ENCODE results near the gene STK4. TPM values are rescaled to one million over a fixed set of nuclear protein-coding genes. Genes with fewer than 3 reads are reported as not detected.
"Not testable (repeated sequence)": the region's sequence is repeated elsewhere in the genome, so short reads cannot be mapped to it uniquely, and the experiment has no call there.

Gene STK4
- total RNA-seq, 1 experiment from 2014 or later: 56.0 TPM

DNA sequence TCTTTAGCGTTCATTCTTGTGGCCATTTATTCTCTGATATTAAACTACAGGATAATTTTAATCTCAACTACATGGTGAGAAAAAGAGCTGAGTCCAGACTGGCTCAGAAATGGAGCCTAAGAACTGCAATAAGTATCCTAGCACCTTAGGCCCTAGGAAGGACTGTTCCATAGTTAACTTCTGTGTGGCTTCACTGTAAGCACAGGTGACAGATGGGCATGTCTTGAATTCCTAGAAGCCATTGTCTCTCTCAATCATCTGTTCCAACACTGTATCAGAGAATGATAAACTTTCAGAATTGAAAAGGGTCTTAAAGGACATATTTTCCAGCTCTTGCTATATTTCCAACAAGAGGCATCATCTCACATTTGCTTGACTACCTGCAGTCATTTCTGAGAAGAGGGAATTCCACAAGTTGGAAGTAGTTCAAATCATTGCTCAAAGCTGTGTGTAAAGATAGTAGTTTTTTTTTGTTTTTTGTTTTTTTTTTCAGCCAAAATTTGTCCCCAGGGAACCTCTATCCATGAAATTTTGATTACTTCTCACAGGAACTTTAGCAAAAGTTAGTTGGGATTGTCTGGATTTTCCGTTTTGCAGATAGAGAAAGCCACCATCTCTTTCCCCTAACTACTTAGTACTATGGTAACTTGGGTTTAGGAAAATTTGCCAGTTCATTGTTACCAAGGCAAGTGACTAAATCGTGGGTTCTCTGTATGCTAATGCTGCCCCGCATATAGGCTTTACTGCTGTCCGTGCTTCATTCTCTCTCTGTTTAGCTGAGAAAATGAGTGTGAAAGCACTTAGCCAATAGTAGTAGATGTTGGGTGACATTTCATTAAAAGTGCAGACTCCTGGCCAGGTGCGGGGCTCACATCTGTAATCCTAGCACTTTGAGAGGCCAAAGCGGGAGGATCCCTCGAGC lies 87.4 kb downstream of the STK4 start:
- DNase-seq (ENCODE audit: low read depth): no peak

DNA sequence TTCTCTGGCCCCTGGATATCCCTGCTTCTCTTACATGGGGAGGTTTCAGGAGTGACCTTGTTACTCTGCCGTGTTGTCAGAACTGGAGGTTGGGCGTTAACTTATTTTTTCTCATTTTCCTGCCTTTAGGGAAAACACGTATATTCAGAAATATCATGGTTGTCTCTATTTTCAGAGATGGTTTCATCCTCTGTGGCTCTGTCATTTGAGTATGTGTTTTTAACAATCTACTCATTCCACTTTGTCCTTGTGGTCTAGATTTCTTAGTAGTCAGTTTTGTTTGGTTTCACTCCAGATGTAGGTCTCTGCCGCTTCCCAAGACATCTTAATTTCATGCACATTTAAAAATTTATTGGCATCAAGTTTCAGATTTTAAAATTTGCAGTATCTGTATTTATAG lies 88.7 kb downstream of the STK4 start:
- DNase-seq (ENCODE audit: low read depth): no peak

DNA sequence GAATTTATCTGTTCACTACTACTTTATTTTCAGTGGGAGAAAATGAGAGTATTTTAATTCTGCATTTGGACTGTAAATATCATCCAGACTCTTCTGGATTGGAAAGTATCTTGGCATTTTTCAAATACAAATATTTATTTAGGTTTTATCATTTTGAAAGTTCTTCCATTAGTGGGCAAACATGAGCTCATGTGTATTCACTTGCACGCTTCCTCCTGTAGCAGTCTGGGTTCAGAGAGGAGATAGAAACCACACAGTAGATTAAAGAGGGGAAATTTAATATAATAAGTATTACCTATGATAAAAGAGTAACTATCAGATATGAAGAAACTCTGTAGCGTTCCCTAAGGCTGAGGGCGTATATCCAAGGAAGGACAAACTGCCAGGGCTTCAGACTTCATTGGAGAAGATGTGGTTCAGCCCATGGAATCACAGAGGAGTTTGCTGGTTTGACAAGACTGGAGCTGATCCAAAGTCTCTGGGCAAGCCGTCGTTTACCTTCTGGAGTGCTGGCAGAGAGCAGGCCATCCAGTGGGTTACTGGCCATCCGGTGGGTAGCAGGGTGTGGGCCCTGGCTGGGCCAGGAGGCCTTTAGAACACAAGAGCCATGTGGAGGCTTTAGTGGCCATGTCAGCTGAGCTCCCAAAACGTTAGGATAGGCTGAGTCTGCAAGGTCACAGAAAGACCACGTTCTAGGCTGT lies 90.3 kb downstream of the STK4 start:
- DNase-seq (ENCODE audit: low read depth): no peak

DNA sequence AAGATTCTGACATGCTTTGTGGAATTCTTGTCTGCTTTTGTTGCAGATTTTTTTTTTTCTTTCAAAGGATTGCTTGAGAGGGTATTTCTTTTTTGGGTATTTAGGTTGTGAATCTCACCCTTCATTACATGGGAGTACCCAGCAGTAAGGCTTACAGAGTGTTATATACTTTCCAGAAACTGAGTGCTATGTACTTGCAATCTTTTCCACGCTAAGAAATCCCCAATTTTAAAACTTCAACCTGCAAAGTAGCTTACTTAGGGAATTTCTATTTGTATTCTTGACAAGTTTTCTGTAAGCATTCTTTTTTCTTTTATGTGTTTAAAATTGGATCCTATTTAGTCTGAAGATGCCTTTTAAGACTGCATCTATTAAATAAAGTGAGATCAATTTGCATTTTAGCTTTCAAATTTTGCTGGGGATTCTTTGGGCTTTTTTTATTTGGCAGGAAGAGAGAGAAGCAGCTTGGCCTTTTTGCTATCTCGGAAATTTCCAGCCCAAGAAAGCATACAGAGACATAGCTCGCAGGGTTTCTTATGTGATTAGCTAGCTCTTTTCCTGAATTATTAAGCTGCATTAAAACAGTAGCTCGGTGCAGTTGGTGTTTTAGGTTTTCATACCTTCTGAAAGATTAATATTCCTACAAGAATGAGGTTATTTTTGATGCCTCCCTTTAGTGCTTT lies 92.0 kb downstream of the STK4 start:
- DNase-seq (ENCODE audit: low read depth): no peak

DNA sequence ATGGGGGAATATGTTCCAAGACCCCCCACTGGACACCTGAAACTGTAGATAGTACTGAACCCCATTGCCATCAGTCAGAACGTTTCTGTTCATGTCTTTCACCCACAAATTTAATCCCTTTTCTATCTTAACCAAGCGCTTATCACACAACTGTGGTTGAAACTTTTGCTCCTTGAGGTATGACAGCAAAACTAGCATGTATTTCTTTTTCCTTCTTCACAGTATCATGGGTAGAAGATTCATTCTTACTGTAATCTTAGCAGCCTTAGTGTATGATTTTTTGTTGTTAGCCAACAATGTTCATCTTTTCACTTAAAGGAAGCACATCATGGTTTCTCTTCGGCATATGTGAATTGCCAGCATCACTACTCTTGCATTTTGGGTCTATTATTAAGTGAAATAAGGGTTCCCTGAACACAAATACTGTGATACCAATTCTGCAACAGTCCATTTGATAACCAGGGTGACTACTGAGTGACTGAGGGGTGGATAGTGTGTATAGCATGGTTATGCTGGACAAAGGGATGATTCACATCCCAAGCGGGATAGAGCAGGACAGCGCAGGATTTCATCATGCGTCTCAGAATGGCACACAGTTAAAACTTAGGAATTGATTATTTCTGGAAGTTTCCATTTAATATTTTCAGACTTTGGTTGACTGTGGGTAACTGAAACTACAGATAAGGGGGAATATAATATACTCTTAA lies 92.9 kb downstream of the STK4 start:
- DNase-seq (ENCODE audit: low read depth): peak; percentile 79

DNA sequence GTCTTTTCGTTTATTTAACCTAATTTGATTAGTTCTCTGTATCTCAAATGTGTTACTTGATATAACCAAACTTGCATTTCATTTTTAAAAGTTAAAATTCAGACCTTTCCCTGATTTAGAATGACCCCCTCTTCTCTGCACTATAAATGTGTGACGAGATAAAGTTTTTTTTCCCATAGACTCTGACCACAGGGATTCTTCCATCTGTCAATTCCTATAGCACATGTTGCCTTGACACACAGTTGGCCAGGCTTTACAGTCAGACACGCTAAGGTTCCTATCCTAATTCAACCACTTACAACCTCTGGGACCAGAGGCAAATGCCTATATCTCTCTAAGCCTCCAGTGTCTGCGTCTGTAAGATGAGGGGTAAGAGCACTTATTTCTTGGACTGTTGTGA lies 94.0 kb downstream of the STK4 start:
- no peak for DNase-seq (ENCODE audit: low read depth)

DNA sequence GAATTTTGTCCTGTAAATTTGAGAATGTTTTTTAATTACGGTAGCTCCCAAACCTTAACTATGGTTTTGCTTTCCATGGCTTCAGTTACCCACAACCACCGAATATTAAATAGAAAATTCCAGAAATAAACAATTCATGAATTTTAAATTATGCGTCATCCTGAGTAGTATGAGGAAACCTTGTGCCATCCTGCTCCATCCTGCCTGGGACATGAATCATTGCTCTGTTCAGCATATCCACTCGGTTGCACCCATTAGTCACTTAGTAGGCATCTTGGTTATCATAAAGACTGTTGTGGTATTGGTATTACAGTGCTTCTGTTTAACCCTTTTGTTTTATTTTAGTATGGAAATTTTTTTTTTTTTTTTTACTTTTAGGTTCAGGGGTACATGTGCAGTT lies 94.9 kb downstream of the STK4 start:
- DNase-seq (ENCODE audit: low read depth): peak; percentile 98

DNA sequence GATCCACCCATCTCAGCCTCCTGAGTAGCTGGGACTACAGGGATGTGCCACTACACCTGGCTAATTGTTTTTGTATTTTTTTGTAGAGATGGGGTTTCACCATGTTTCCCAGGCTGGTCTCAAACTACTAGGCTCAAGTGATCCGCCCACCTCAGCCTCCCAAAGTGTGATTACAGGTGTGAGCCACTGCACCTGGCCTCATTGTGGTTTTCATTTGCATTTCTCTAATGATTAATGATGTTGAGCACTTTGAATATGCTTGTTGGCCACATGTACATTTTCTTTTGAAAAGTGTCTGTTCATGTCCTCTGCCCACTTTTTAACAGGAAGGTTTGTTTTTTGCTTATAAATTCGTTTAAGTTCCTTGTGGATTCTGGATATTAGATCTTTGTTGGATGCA lies 96.8 kb downstream of the STK4 start:
- DNase-seq (ENCODE audit: low read depth): not testable (repeated sequence)

DNA sequence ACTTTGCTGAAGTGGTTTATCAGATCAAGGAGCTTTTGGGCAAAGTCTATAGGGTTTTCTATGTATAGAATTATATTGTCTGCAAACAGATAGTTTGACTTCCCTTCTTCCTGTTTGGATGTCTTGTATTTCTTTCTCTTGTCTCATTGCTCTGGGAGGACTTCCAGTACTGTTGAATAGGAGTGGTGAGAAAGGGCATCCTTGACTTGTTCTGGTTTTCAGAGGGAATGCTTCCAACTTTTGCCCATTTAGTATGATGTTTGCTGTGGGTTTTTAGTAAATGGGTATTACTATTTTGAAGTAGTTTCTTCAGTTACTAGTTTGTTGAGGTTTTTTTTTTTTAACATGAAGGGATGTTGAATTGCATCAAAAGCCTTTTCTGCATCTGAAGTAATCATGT lies 98.5 kb downstream of the STK4 start:
- peak; percentile 27 for DNase-seq (ENCODE audit: low read depth)

DNA sequence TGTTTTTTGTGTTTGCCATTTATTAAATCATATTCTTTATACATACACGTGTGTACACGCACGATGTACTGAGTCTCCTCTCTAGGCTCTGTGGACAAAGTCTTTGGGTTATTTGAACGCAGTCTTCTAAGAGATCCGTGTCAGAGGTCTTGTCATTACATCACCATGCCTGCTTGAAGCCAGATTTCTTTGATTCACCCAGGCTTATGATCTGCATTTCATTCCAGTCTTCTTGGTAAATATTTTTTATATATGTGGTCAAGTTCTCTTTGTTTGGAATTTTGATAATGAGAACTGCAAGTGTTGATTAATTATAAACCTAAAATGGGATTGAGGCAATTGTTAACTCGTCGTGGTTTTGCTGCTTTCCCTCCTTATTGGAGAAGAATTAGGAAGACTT lies 100.1 kb downstream of the STK4 start:
- DNase-seq (ENCODE audit: low read depth): no peak

DNA sequence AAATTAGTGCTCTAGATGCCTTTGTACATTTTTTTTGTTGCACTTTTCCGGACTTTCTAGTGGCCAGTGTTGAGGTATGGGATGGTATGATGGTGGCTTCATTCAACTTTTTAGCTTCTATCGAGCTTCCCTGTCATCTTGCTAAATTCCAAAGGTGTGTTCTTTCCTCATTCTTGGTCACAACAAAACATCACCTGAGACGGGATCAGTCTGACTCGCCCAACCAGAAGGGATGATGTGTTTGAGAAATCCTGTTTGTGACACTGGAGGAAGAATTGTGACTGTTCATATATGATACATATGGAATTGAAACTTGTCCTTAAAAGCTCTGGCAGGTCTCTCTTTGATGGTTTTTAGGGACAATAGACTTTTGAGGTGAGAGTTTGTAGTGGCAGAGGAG lies 100.8 kb downstream of the STK4 start:
- no peak for DNase-seq (ENCODE audit: low read depth)

DNA sequence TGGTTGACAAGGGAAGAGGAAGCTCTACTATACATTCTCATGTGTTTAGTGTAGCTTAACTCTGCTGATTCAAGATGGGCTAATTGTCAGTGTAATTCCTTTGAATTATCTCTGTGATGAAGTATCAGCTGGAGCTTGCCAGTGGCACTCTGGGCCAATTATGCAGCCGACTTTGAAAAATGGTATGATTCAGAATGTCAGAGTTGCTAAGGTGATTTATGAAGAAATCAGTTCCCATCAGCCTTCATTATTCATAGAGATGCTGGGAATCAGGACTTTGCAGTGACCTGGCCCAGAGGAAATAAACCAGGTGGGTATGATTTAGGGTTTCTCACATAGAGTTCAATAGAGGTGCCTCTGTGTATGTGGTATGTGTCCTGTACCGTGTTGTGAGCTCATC lies 101.2 kb downstream of the STK4 start:
- peak; percentile 52 for DNase-seq (ENCODE audit: low read depth)

DNA sequence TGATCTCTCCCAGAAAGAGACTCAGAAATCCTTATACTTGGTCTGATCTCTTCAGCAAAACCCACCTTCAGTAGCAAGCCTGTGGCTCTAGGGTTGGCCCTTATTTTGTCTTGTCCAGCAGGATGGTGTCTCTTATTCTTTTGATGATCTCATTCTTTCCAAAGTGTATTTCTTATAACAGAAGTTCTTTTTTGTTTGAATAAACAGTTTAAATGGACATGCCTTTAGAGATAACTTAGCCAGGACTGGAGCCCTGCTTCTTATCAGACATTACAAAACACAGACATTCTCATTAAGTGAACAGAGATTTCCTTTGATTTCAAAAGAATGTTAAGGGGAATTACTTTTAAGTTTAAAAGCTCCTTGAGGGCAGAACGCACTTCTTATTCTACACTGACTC lies 102.9 kb downstream of the STK4 start:
- no peak for DNase-seq (ENCODE audit: low read depth)

DNA sequence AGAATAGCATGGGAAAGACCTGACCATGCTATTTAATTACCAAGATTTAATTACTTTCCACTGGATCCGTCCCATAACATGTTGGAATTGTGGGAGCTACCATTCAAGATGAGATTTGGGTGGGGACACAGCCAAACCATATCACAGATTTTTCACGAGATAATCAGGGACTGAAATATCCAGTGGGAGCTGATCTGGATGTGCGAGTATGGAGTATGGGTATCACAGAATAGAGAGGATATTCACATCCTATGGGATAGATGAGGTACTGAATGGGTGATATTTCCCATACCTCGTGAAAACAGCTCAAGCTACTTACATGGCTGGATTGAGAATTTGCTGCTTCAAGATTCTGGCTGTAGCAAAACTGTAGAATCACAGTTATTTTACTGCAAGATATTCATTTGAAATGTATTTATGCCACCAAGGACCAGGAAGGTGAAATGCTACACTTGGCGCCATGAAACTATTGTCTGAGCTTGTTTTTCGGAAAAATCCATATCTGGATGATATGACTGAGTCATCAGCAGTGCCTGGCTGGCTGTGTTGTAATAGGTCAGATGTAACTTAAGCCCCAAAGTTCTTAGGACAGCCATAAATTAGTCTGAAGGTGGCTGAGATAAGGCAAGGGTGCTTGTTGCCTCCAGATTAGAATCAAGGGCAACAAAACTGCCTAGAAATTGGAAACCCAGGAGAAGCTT lies 104.8 kb downstream of the STK4 start:
- DNase-seq (ENCODE audit: low read depth): peak; percentile 59

DNA sequence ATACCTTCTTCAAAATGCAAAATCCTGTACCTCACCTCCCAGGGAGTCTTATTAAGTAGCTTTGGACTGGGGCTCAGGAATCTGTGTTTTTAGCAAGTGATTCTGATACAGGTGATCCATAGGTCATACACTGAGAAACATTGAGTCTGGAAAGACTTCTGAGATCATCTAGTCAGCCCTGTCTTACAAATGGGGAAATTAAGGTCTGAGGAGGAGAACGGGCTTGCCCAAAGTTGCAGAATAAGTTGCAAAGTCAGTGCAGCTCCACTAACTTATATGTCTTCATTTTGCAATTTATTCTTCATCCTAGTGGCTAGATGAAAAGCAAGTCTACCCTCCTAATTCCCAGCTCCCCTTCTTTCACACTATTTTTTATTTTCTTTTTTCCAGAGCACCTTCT lies 105.8 kb downstream of the STK4 start:
- DNase-seq (ENCODE audit: low read depth): no peak

DNA sequence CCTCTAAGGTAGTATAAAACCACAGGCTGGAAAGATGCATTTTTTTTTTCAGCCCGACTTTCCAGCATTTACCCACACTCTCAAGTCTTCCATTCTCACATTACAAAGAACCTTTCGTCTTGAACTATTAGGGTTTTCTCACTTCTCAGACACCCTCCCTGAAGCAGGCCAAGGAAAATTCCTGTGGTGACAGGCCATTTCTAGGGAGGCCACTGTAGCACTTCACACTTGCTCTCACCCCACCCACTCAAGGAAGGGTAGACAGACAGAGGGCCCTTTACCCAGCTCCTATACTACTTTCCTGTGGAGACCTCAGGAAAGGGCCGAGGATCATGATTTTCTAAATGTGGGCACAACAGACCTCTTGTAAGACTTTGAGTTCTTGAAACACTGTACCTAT lies 106.9 kb downstream of the STK4 start:
- DNase-seq (ENCODE audit: low read depth): no peak

DNA sequence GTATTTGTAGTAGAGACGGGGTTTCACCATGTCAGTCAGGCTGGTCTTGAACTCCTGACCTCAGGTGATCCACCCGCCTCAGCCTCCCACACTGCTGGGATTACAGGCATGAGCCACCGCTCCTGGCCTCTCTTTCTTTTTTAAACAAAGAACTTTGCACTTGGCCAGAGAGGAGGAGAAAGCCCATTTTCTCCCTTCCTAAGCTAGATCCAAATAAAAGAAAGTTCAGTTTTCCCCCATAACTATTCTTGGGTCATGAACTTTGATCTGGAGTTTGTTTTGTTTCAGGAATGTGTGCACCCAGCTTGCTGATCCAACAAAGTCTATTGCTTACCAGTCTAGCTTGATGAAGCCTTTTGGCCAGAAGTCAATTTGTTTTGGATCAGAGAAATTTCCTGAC lies 111.2 kb downstream of the STK4 start:
- no peak for DNase-seq (ENCODE audit: low read depth)

DNA sequence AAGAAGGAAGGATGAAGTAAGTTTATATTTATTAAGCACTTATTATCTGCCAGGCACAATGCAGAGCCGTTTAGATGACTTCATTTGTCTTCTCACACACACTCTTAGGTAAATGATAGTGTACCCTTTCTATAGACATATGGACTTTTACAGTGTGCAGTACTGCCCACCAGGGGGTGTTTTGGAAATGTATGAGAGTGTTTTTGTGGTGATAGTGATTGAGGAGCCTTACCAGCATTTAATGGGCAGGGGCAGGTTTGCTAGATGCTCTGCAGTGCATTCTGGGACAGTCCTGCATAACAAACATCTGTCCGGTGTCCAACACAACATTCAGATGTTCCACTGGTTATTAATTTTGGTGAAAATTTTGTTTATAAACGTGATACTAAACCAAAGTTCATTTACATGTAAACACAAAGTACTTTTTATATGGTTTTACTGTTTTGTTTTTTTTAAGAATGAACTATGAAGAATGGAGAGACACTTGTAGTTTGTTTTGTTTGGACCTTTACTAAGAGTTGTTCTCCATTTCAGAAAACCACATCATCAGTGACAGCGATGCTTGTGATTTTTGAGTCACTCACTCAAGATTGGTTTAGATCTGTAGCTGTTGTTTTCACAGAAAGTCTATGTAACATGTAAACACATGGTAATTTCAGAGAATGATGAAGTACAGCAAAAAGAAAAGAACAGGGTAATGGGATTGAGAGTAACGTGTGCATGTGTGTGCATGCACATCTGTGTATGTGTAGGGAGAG lies 114.7 kb downstream of the STK4 start:
- DNase-seq (ENCODE audit: low read depth): no peak

DNA sequence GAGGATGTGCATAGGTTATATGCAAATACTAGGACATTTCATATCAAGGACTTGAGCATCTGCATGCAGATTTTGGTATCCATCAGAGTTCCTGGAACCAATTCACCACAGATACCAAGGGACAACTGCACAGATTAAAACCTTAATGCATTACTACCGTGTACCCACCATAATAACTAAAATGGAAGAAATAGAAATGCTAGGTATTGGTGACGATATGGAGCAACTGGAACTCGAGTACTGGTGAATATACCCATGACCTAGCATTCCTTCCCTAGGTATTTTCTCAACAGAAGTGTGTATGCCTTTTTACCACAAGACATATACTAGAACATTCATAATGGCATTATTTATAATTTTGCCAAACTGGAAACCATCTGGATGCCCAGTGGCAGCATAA lies 116.2 kb downstream of the STK4 start:
- no peak for DNase-seq (ENCODE audit: low read depth)

DNA sequence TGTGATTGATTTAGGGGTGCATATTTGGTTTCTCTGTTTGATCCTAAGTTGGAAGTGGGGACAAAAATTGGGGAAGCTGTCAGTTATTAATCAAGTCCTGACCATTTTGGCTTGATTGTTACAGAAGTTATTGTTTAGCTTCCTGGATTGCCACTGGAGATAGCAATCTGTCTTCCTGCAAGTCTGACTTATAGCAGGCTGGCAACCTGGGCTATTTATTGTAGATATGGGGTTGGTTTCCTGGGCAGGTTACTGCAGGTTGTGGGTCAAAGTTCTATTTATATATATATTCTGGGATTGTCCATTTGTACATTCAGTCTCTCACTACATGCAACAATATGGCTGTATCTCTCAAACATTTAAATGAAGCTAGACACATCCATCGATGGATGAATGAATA lies 116.8 kb downstream of the STK4 start:
- no peak for DNase-seq (ENCODE audit: low read depth)

DNA sequence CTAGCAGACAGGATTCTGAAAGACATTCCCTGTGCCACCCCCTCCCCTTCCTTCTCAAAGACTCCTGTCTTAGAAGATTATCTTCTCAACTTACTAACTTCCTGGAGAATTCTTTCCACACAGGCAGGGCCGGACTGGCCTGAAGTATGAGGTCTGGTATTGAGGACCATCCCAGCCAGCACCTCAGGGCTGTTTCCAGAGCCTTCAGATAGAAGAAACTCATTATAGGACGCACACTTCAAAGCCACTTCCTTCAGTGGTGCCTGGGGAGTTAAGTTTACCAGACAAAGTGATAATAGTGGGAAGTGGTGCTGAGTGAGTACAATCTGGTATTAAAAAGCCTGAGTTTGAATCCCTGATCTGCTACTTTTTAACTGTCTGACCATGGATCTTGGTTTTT lies 119.0 kb downstream of the STK4 start:
- DNase-seq (ENCODE audit: low read depth): no peak

Measured in M059J (cell line).